RWPE1 (cell line): Measurements from ENCODE around the gene TUBD1.
"Not testable (repeated sequence)": the region's sequence is repeated elsewhere in the genome, so short reads cannot be mapped to it uniquely, and the experiment has no call there.

Experiments used
- CTCF ChIA-PET: fragments of 350-600 bp; sonication (Branson Sonifier 250); formaldehyde crosslinking; extraction: SDS; loops from one replicate; lab custom pipeline; 2021; lab: Yijun Ruan, JAX
- POLR2A ChIA-PET: fragments of 400-600 bp; formaldehyde crosslinking; extraction: SDS; loops from one replicate; lab custom pipeline; 2020; ENCODE audit warnings: antibody characterized with exemption; ENCODE audit not compliant: low non-redundant PET; lab: Yijun Ruan, JAX
- DNase-seq: peaks from one replicate; pipeline ENCODE4 v3.0.0; 2012; ENCODE audit warnings: low spot score
- H3K27ac ChIP-seq: fragments of 450-650 bp; 2 replicates; pipeline ENCODE4 v1.5.1; 2017
- TF ChIP-seq, protein P1 (sequence below): fragments of 450-650 bp; conservative IDR thresholded peaks from 2 replicates; pipeline ENCODE4 v1.5.1; 2017; ENCODE audit warnings: low read depth, mild to moderate bottlenecking

TUBD1 gene

GRCh38 chr17:59863616-59864015 lies 29.1 kb downstream of the TUBD1 start:
- TF ChIP-seq, protein P1, sequence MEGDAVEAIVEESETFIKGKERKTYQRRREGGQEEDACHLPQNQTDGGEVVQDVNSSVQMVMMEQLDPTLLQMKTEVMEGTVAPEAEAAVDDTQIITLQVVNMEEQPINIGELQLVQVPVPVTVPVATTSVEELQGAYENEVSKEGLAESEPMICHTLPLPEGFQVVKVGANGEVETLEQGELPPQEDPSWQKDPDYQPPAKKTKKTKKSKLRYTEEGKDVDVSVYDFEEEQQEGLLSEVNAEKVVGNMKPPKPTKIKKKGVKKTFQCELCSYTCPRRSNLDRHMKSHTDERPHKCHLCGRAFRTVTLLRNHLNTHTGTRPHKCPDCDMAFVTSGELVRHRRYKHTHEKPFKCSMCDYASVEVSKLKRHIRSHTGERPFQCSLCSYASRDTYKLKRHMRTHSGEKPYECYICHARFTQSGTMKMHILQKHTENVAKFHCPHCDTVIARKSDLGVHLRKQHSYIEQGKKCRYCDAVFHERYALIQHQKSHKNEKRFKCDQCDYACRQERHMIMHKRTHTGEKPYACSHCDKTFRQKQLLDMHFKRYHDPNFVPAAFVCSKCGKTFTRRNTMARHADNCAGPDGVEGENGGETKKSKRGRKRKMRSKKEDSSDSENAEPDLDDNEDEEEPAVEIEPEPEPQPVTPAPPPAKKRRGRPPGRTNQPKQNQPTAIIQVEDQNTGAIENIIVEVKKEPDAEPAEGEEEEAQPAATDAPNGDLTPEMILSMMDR: no peak
- DNase-seq: no peak
- POLR2A ChIA-PET: no interaction called here
- CTCF ChIA-PET: no interaction called here
- H3K27ac ChIP-seq: no peak overlapping the region

- H3K27ac ChIP-seq: peak overlapping the region; percentile 37; the same call in 1 of the 2 replicates
- CTCF ChIA-PET: interaction anchor here (0.6 to 1.5 kb wide), 16 partner anchors 9 to 338 kb away, joined by 3 to 12 read pairs (median 4); no protein-coding TSS in a partner anchor
- TF ChIP-seq, protein P1: peak; percentile 74
- POLR2A ChIA-PET: no interaction called here
- no peak for DNase-seq
These were observed 33.2 kb downstream of the TUBD1 start for GRCh38 chr17:59859444-59860025.

DNA sequence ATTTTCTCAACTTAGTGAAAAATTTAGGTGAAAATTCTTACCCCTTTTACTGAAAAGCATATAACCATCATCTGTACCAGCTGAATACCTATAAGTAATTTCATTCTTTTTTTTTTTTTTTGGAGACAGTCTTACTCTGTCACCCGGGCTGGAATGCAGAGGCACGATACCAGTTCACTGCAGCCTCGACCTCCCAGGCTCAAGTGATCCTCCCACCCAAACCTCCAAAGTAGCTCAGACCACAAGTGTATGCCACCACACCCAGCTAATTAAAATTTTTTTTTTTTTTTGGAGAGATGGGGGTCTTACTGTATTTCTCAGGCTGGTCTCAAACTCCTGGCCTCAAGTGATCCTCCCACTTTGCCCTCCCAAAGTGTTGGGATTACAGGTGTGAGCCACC lies 33.8 kb downstream of the TUBD1 start:
- POLR2A ChIA-PET: no interaction called here
- H3K27ac ChIP-seq: no peak overlapping the region
- CTCF ChIA-PET: interaction anchor here (0.6 to 1.5 kb wide), 10 partner anchors 10 to 705 kb away, joined by 3 to 12 read pairs (median 4); no protein-coding TSS in a partner anchor

GRCh38 chr17:59858167-59858816 lies 34.5 kb downstream of the TUBD1 start:
- CTCF ChIA-PET: interaction anchor here (0.6 to 1.5 kb wide), 5 partner anchors 10 to 706 kb away, joined by 3 to 12 read pairs (median 4); no protein-coding TSS in a partner anchor
- no peak overlapping the region for H3K27ac ChIP-seq
- TF ChIP-seq, protein P1: no peak
- POLR2A ChIA-PET: no interaction called here
- no peak for DNase-seq

More for the DNA sequence above, 33.8 kb downstream of the TUBD1 start:
- DNase-seq: no peak
- TF ChIP-seq, protein P1: no peak

GRCh38 chr17:59856859-59857794 lies 35.6 kb downstream of the TUBD1 start:
- POLR2A ChIA-PET: no interaction called here
- TF ChIP-seq, protein P1: no peak
- DNase-seq: no peak
- no peak overlapping the region for H3K27ac ChIP-seq
- CTCF ChIA-PET: interaction anchor here (0.6 kb wide), 1 partner anchor 18 kb away, joined by 3 read pairs; no protein-coding TSS in a partner anchor

DNA sequence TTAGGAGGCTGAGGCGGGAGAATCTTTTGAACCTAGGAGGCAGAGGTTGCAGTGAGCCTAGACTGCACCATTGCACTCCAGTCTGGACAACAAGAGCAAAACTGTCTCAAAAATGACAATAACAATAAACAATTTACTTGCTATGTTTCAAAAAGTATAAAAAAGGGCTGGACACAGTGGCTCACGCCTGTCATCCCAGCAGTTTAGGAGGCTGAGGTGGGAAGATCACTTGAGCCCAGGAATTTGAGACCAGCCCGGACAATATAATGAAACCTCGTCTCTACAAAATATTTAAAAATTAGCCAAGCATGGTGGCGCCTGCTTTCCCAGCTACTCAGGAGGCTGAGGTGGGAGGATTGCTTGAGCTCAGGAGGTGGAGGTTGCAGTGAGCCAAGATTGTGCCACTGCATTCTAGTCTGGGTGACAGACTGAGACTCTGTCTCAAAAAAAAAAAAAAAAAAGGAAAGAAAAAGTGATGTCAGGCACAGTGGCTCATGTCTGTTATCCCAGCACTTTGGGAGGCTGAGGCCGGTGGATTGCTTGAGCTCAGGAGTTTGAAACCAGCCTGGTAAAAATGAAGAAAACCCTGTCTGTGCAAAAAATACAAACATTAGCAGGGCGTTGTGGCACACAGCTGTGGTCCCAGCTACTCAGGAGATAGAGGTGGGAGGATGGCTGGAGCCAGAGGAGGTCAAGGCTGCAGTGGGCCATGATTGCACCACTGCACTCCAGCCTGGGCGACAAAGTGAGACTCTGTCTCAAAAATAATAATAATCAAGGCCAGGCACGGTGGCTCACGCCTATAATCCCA lies 38.6 kb downstream of the TUBD1 start:
- DNase-seq, POLR2A ChIA-PET: not testable (repeated sequence)
- CTCF ChIA-PET: interaction anchor here (0.6 to 2.0 kb wide), 2 partner anchors 71 to 101 kb away, joined by 5 to 6 read pairs; no protein-coding TSS in a partner anchor
- H3K27ac ChIP-seq: peak overlapping the region; percentile 95
